Skeletal muscle cell (primary cell): ENCODE measurements around the gene KCNMB4.

ENCODE experiments used
- DNase-seq: peaks from one replicate; pipeline ENCODE4 v3.0.0-alpha.2; 2010; ENCODE audit warnings: low read depth
- H3K4me3 ChIP-seq: 2 replicates; pipeline ENCODE4 v1.5.1; 2011; ENCODE audit warnings: low read depth, mild to moderate bottlenecking, control low read depth, low read length, moderate library complexity

KCNMB4 gene

DNA sequence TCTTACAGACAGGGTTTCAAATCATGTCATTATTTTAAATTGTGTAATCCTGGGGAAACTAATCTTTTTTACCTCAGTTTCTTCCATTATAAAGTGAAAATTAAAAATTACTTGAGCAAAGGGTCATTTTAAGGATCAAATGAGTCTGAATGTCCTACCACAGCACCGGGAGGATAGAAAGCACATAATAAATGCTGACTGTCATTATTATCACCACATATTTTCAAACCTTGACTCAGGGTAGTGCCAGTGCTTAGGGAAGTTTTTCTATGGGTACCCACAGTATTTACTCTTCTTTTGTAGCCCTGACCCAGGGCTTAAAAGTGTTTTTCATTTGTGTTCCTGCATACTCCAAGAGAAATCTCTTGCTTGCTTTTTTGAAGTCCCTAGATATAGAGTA lies 60.5 kb downstream of the KCNMB4 start:
- H3K4me3 ChIP-seq = no peak overlapping the region
- DNase-seq = no peak

DNA sequence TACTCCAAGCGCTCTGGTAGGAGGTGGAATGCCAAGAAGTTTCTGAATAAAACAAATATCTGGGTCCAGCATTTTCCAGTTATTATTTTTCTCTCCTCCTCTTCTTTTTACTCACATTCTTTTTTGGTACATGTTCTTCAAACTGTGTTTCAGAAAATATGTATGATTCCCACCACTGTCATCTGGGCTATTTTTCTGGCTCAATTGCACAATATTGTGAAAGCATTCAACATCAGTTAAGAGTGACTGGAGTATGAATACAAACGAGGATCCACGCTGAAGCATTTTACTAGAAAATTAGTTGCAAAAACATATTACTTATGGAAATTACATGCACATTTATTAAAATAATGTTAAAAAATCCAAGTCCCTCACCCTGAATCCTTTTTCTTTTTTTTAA lies 61.5 kb downstream of the KCNMB4 start:
- DNase-seq = no peak
- no peak overlapping the region for H3K4me3 ChIP-seq

DNA sequence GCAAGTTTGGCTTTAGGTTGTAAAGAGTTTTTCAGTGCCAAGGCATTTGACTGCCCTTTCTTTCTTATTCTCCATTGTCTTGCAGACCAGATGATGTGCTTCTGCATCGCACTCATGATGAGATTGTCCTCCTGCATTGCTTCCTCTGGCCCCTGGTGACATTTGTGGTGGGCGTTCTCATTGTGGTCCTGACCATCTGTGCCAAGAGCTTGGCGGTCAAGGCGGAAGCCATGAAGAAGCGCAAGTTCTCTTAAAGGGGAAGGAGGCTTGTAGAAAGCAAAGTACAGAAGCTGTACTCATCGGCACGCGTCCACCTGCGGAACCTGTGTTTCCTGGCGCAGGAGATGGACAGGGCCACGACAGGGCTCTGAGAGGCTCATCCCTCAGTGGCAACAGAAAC lies 64.3 kb downstream of the KCNMB4 start:
- no peak overlapping the region for H3K4me3 ChIP-seq
- no peak for DNase-seq

DNA sequence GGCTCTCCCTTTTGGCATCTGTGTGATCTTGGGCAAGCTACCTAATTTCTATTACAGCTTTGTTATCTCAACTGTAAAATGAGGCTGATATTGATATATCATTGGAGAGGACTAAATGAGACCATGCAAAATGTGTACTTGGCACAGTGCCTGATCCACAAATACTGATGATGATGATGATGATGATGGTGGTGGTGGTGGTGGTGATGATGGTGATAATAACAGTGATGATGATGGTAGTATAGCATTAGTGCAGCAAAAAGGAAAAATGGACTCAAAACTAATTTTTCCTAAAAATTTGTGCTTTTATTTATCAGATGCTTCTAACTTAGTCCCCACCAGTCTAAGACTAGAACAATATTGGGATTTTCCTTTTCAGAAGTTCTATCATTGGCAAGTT lies 70.7 kb downstream of the KCNMB4 start:
- no peak overlapping the region for H3K4me3 ChIP-seq
- no peak for DNase-seq

DNA sequence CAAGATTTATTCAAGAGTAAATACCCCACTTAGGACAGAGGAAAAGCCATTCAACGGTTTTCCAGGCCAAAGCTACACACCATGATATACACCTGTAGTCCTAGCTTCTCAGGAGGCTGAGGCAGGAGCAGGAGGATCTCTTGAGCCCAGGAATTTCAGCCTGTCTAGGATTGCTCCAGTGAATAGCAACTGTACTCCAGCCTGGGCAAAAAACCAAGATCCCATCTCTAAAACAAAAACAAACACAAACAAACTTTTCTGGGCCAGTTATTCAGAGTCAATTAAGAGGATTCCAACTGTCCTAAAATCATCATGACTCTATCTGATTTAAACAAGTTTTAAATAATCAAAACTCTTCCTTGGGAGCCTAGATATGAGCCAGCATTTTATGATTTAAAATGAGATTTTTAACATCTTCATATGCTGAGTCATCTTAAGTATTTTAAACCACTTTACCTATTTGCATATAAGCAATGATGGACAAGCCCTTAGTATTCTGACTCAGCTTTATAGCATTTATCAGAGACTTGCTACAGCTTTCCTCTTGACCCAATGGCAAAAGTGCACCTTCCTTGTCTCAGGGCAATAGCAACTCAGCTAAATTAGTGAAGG lies 77.1 kb downstream of the KCNMB4 start:
- DNase-seq = no peak
- no peak overlapping the region for H3K4me3 ChIP-seq

DNA sequence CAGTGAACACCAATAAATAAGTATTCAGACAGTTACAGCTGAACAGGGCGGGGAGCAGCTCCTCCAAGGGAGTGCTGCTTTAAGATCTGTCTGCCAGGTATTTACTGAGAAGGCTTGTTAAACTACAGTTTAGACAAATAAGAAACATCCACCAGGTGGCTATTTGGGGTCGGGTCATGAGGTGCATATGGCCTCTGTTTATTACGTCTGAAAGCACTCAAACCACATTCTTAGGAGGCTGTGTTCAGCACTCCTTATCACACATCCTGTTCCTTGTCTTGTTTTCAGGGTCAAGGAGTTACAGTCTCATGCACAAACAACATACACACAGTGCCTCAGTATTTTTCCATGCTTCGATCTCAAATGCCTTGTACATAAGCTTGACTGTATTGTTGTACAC lies 78.8 kb downstream of the KCNMB4 start:
- DNase-seq = no peak
- H3K4me3 ChIP-seq = no peak overlapping the region

DNA sequence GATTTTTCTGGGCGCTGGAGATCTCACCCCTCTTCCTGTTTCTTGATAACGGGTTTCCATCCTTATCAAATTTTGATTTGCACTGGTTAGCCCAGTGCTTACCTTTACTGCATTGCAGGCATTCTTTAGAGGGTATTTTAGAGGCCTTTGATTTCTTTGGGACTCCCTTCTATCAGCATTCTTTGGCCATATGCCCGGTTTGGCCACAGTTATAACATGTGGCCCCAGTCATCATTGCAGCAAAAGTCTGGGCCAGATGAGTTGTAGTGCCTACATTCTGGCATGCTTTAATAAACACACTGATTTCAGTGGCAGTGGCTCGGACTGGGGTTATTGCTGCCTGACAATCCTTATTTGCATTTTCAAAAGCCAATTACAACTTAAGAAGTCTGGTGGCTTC lies 82.3 kb downstream of the KCNMB4 start:
- no peak overlapping the region for H3K4me3 ChIP-seq
- DNase-seq = no peak

DNA sequence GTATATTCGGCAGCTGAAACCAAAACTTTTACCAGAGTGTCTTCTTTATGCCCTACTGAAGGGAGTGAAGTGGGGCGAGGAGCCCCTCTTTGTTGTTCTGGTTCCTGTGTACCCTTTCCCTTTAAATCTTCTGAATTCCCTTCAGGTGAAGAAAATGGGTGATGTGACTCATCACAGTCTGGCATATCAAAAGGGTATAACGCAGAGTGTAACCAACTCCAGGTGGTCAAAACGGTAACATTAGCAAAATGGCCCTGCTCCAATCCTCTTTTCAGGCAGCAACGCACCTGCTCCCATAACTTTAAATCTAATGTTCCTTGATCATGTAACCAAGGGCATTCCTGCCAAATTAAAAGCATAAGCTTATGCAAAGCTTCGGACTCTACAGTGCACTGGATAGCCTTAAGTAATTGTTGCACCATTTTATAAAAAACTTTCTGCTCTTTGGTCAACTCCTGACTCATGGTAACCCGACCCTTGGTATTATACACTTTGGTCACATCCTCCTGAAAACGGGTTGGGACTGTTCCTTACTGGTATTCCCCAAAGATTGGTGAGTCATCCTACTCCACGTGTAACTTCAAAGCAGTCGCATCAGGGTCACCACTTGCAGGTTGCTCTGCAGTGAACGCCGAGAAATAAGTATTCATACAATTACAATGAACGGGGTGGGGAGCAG lies 83.1 kb downstream of the KCNMB4 start:
- no peak overlapping the region for H3K4me3 ChIP-seq
- no peak for DNase-seq

DNA sequence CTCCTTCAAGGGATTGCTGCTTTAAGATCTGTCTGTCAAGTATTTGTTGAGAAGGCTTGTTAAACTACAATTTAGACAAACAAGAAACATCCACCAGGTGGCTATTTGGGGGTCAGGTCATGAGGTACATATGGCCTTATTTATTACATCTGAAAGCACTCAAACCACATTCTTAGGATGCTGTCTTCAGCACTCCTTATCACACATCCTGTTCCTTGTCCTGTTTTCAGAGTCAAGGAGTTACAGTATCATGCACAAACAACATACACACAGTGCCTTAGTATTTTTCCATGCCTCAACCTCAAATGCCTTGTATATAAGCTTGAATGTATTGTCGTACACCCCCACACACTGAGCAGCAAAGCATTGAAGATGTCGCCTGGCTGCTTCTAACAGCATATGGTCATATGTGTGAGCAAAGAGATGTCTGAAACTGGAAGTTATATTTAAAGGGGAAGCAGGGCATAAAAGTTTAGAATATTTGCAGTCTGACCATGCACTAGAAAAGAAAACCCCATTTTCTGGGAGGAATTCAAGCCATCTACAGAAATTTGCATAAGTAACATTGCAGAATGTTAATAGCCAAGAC lies 83.8 kb downstream of the KCNMB4 start:
- no peak for DNase-seq
- no peak overlapping the region for H3K4me3 ChIP-seq

DNA sequence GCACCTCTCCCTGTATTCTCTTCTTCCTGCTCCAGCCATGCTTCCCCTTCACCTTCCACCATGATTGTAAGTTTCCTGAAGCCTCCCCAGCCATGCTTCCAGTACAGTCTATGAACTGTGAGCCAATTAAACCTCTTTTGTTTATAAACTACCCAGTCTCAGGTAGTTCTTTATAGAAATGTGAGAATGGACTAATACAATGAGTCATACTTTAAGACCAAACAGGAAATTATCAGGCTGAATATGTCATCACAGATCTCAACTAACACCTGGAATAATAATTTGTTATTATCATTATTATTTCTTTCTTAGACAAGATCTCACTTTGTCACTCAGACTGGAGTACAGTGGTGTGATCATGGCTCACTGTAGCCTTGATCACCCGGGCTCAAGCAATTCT lies 85.4 kb downstream of the KCNMB4 start:
- no peak for DNase-seq
- H3K4me3 ChIP-seq = no peak overlapping the region

DNA sequence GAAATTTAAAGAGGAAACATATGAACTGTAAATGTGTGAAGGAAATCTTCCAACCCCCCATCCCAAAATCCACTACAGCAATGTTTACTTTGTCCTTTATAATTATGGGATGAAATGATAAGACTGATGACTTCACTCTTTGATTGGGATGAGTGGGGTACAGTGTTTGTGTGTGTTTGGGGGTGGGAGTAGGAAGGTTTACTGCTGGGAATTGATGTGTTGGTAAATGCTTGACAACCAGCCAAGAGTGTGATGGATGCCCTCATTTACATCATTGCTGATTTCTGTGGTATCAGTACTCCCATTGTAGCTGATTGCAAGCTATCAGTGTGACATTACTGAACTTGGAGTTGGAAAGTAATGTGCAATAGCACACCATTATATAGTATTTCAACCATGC lies 90.9 kb downstream of the KCNMB4 start:
- H3K4me3 ChIP-seq = no peak overlapping the region
- no peak for DNase-seq

DNA sequence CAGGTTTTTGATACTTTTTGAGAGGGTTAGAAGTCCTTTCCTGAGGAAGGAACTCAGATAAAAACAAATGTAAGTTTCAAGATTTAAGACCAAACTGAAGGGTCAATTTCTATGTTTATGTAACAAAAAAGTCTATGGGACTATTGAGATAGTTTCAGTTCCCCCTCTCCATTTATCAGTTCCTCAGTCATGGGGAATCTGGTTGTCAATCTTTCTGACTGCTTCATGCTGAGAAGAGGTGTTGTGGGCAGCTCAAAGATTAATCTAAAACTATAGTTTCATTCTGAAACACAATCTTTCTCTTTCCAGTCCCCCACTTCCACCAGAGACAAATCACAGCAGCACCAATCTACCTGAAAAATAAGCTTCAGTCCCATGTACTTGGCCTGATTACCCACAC lies 93.7 kb downstream of the KCNMB4 start:
- no peak for DNase-seq
- no peak overlapping the region for H3K4me3 ChIP-seq

DNA sequence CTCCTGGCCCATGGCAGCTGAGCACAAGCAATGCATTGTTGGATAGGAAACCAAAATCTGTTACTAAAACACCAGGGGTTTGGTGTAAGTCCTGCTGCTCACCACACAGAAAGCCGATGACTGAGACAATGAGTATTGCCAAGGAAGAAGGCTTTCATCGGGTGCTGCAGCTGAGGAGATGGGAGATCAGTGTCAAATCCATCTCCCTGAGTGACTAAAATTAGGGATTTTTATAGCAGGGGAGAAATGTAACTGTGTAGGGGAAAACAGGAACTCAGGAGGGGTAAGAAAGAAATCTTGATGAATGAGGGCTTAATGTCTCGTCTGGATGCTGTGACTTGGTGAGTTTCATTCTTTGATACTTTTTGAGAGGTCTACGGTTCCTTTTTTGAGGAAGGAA lies 97.9 kb downstream of the KCNMB4 start:
- H3K4me3 ChIP-seq = no peak overlapping the region
- DNase-seq = no peak

DNA sequence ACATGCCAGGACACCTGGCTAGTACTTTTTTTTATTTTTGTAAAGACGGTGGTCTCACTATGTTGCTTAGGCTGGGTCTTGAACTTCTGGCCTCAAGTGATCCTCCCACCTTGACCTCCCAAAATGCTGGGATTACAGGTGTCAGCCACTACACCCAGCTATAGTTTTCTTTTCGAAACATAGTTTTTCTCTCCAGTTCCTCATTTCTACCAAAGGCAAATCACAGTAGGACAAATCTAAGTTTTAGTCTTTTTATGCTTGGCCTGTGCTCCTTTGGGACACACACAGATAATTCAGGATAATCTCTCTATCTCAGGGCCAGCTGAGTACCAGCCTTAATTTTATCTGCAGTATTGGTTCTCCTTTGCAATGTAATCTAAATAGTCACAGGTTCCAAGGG lies 100.7 kb downstream of the KCNMB4 start:
- DNase-seq = no peak
- no peak overlapping the region for H3K4me3 ChIP-seq

DNA sequence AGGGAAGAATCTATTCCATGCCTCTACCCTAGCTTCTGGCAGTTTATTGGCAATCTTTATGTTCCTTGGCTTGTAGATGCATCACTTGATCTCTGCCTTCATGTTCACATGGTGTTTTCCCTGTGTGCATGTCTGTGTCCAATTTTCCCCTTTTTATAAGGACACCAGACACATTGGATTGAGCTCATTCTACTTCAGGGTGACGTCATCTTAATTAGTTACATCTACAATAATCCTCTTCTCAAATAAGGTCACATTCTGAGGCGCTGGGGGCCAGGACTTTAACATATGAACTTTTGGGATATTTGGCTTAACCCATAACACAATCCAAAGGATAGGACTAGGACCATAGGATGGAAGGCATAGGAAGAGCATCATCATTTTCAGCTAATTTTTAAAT lies 101.4 kb downstream of the KCNMB4 start:
- DNase-seq = no peak
- no peak overlapping the region for H3K4me3 ChIP-seq

DNA sequence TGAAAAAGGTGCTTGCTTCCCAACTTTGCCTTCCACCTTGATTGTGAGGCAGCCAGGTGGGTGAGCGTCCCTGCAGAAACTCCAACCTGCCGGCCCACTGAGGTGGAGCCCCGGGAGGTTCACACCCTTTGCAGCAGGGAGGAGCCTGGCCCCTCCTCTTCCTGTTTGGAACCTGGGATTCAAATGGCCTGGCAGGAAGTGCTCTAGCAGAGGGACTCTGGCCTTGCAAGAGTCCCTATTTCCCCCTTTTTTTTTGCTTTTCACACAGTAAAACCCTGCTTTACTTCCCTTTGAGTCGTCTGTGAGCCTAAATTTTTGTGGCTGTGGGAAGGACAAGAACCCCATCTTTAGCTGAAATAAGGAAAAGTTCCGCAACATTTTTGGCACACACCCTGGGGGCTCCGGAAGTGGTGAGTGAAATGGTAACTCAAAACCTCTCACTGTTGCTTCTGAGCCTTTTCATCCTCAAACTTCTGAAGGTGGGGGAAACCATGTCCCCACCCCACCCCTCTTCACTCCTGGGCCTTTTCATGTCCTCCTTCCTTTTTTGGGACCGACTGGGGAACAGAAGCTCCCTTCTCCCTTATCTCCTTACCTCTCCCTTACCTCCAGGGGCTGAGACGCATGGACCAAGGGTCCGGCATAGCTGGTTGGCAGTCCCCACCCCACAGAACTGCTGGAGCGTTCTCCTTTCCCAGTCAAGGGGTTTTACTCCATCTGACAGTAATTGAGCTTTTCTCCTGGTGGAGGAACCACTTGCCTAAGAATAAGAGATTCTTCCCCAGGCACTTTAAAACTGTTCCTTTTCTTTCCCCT lies 102.0 kb downstream of the KCNMB4 start:
- H3K4me3 ChIP-seq = no peak overlapping the region
- DNase-seq = no peak

DNA sequence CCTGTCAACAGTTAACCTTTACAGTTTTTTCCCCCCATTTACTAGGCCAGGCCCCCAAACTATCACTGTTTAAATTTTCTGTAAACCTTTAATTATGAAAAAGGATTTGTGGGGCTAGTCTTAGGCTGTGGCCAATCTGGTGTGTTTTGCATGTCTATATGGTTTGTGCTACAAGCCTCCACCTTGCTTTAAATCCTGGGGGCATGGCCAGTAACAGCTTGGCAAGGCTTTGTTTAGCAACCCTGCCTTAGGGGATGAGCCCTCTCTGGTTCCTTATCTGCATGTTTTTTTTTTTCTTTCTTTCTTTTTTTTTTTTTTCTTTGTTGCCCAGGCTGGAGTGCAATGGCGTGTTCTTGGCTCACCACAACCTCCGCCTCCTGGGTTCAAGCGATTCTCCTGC lies 102.7 kb downstream of the KCNMB4 start:
- H3K4me3 ChIP-seq = no peak overlapping the region
- DNase-seq = no peak

DNA sequence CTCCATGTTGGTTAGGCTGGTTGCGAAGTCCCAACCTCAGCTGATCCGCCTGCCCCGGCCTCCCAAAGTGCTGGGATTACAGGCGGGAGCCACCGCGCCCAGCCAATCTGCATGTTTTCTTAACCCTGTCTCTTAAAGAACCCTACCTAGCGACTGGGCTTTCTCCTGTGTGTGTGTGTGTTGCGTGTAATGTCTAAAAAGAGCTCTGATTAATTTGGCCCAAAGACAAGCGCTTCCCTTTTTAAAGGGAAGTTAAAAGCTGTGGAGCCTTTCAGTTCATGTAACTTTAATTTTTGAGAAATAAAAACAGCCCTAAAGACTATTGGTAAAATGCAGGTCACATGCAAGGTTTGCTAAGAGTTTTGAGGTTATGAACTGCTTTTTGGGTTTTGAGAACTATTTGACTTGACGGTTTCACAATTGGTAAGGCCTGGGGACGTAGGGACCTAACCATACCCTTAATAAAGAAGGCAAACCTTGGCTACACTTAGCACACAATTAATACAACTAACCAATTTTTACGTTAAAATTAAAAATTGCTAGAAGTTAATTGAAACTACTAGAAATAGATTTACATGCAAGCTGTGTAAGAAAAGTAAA lies 103.2 kb downstream of the KCNMB4 start:
- H3K4me3 ChIP-seq = no peak overlapping the region
- DNase-seq = no peak

DNA sequence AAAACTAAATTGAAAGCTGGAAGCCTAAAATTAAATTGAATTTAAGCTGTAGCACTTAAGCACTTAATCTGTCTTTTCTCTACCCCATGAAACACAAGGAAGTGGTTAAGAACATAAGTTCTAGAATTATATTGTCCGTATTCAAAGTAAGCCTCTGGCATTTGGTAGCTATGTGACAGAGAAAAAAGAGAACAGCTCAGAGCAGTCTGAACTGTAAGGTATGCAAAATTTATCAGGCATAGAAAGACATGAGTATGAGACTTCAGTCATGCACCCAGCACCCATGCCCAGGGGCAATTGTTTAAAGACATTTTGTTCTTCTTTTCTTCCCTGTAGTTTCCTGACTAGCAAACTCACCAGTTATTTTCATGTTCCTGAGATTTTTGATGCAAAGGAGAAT lies 116.7 kb downstream of the KCNMB4 start:
- DNase-seq = no peak
- no peak overlapping the region for H3K4me3 ChIP-seq
